IMR-90 (cell line): ENCODE data around the gene LGALS12. TPM values are rescaled to one million over a fixed set of nuclear protein-coding genes. Genes with fewer than 3 reads are reported as not detected.

ENCODE experiments used
- ATAC-seq: fragments of 200-7000 bp; cut with Tn5 transposase; 2 replicates; pipeline ENCODE4 v1.9.1; 2020; ENCODE audit warnings: low read depth, mild to moderate bottlenecking, moderate library complexity
- BruUV-seq: library from RNA; stranded (reverse); fragments of 400-500 nt; replicated peaks from 2 replicates; lab custom pipeline; 2021; lab: Mats Ljungman, UMichigan
- CTCF ChIA-PET: fragments of 300-600 bp; formaldehyde crosslinking; extraction: SDS; loops from one replicate; lab custom pipeline; 2021; ENCODE audit warnings: antibody characterized with exemption; lab: Yijun Ruan, JAX
- POLR2A ChIA-PET: fragments of 300-600 bp; sonication (Branson Sonifier 250); formaldehyde crosslinking; loops from one replicate; lab custom pipeline; 2022; ENCODE audit warnings: antibody characterized with exemption; ENCODE audit not compliant: unreplicated experiment; lab: Charles Lee
- DNase-seq: peaks from one replicate; pipeline ENCODE4 v3.0.0; 2013
- H2AFZ ChIP-seq: replicated peaks from 2 replicates; pipeline ENCODE3; 2013; ENCODE audit warnings: low read length, mild to moderate bottlenecking; ENCODE audit not compliant: poor library complexity
- H2AK5ac ChIP-seq: 2 replicates; pipeline ENCODE4 v1.6.1; 2013; ENCODE audit warnings: low read depth, low read length, inconsistent platforms
- H2AK9ac ChIP-seq: replicated peaks from 2 replicates; pipeline ENCODE3; 2013; ENCODE audit warnings: mild to moderate bottlenecking, low read depth, low read length, moderate library complexity; ENCODE audit not compliant: poor library complexity
- H2BK120ac ChIP-seq: 2 replicates; pipeline ENCODE4 v1.6.1; 2013; ENCODE audit warnings: low read depth, low read length, inconsistent platforms
- H2BK15ac ChIP-seq: 3 replicates; pipeline ENCODE4 v1.6.1; 2013; ENCODE audit warnings: low read depth, low read length, inconsistent platforms
- H2BK20ac ChIP-seq: 2 replicates; pipeline ENCODE4 v1.6.1; 2013; ENCODE audit warnings: low read depth, mild to moderate bottlenecking, inconsistent platforms, low read length, moderate library complexity
- H2BK5ac ChIP-seq: 2 replicates; pipeline ENCODE4 v1.6.1; 2013; ENCODE audit warnings: mild to moderate bottlenecking, low read depth, low read length, inconsistent platforms; ENCODE audit not compliant: poor library complexity, severe bottlenecking
- H3K14ac ChIP-seq: replicated peaks from 2 replicates; pipeline ENCODE4 v1.6.1; 2013; ENCODE audit warnings: low read depth, low read length, inconsistent platforms
- H3K18ac ChIP-seq: 2 replicates; pipeline ENCODE4 v1.6.1; 2013; ENCODE audit warnings: low read depth, low read length, control low read depth
- H3K23ac ChIP-seq: 2 replicates; pipeline ENCODE4 v1.6.1; 2013; ENCODE audit warnings: low read depth, low read length, inconsistent platforms
- H3K27ac ChIP-seq: 2 replicates; pipeline ENCODE4 v1.5.1; 2013; ENCODE audit warnings: mild to moderate bottlenecking, control low read depth, low read length; ENCODE audit not compliant: insufficient read depth
- H3K27me3 ChIP-seq: 2 replicates; pipeline ENCODE4 v1.6.1; 2013; ENCODE audit warnings: low read length; ENCODE audit not compliant: control insufficient read depth, insufficient read depth
- H3K36me3 ChIP-seq: 2 replicates; pipeline ENCODE4 v1.6.1; 2013; ENCODE audit warnings: low read length, mixed read lengths; ENCODE audit not compliant: control insufficient read depth, insufficient read depth
- H3K4ac ChIP-seq: 2 replicates; pipeline ENCODE4 v1.6.1; 2013; ENCODE audit warnings: low read depth, low read length, inconsistent platforms
- H3K4me1 ChIP-seq: 2 replicates; pipeline ENCODE4 v1.6.1; 2013; ENCODE audit warnings: low read length, mixed read lengths; ENCODE audit not compliant: control insufficient read depth, insufficient read depth
- H3K4me2 ChIP-seq: 2 replicates; pipeline ENCODE4 v1.6.1; 2013; ENCODE audit warnings: low read depth, mild to moderate bottlenecking, control low read depth, low read length, moderate library complexity
- H3K4me3 ChIP-seq: 2 replicates; pipeline ENCODE4 v1.5.1; 2013; ENCODE audit warnings: low read depth, mild to moderate bottlenecking, control low read depth, low read length, moderate library complexity; ENCODE audit not compliant: insufficient read depth
- H3K56ac ChIP-seq: 2 replicates; pipeline ENCODE4 v1.6.1; 2013; ENCODE audit warnings: low read length, inconsistent platforms; ENCODE audit not compliant: insufficient read depth; ENCODE audit errors: extremely low read depth
- H3K79me1 ChIP-seq, 2 experiments: 2 replicates each; pipeline ENCODE4 v1.6.1; 2013; ENCODE audit warnings: low read length in 2 of 2, inconsistent platforms in 1 of 2, low read depth in 1 of 2
- H3K9ac ChIP-seq: 2 replicates; pipeline ENCODE4 v1.6.1; 2013; ENCODE audit warnings: low read depth, low read length, control low read depth
- H3K9me1 ChIP-seq: 2 replicates; pipeline ENCODE4 v1.6.1; 2013; ENCODE audit warnings: low read length, inconsistent platforms; ENCODE audit not compliant: insufficient read depth
- H3K9me3 ChIP-seq: 2 replicates; pipeline ENCODE4 v1.6.1; 2013; ENCODE audit warnings: low read length; ENCODE audit not compliant: control insufficient read depth, insufficient read depth
- H4K20me1 ChIP-seq: 2 replicates; pipeline ENCODE4 v1.6.1; 2013; ENCODE audit warnings: low read length, inconsistent platforms; ENCODE audit not compliant: insufficient read depth
- H4K5ac ChIP-seq: 2 replicates; pipeline ENCODE4 v1.6.1; 2013; ENCODE audit warnings: mild to moderate bottlenecking, low read depth, low read length, control low read depth
- H4K8ac ChIP-seq, 2 experiments: 2 replicates each; pipeline ENCODE4 v1.6.1; 2013; ENCODE audit warnings: low read depth in 2 of 2, low read length in 2 of 2, control low read depth in 1 of 2, inconsistent platforms in 1 of 2
- H4K91ac ChIP-seq: 2 replicates; pipeline ENCODE4 v1.6.1; 2013; ENCODE audit warnings: low read depth, low read length, inconsistent platforms; ENCODE audit not compliant: insufficient read depth
- BHLHE40 ChIP-seq: fragments of 150-350 bp; IDR thresholded peaks from 2 replicates; pipeline ENCODE4 v1.6.1; 2016; ENCODE audit warnings: mild to moderate bottlenecking, low read depth, low read length
- CEBPB ChIP-seq: IDR thresholded peaks from 2 replicates; pipeline ENCODE4 v1.6.1; 2012; ENCODE audit warnings: low read depth, low read length, improper control_type of control experiment
- CHD1 ChIP-seq: IDR thresholded peaks from 2 replicates; pipeline ENCODE4 v1.6.1; 2012; ENCODE audit warnings: low read depth, low read length, improper control_type of control experiment
- ELK1 ChIP-seq: fragments of 150-350 bp; IDR thresholded peaks from 2 replicates; pipeline ENCODE4 v1.6.1; 2016; ENCODE audit warnings: low read depth, mild to moderate bottlenecking, low read length, moderate library complexity, borderline replicate concordance
- FOS ChIP-seq: fragments of 150-350 bp; IDR thresholded peaks from 2 replicates; pipeline ENCODE4 v1.6.1; 2016; ENCODE audit warnings: low read depth, low read length
- MAFK ChIP-seq: IDR thresholded peaks from 2 replicates; pipeline ENCODE4 v1.6.1; 2012; ENCODE audit warnings: low read depth, low read length, improper control_type of control experiment
- MAZ ChIP-seq: IDR thresholded peaks from 2 replicates; pipeline ENCODE4 v1.6.1; 2012; ENCODE audit warnings: low read depth, mild to moderate bottlenecking, low read length, improper control_type of control experiment, moderate library complexity, borderline replicate concordance
- MXI1 ChIP-seq: IDR thresholded peaks from 2 replicates; pipeline ENCODE4 v1.6.1; 2012; ENCODE audit warnings: low read depth, mild to moderate bottlenecking, low read length, moderate library complexity, borderline replicate concordance
- NFE2L2 ChIP-seq: fragments of 150-350 bp; IDR thresholded peaks from 2 replicates; pipeline ENCODE4 v1.6.1; 2016; ENCODE audit warnings: low read depth, mild to moderate bottlenecking, low read length
- POLR2A ChIP-seq: IDR thresholded peaks from 2 replicates; pipeline ENCODE4 v1.6.1; 2012; ENCODE audit warnings: mild to moderate bottlenecking, low read depth, low read length
- RAD21 ChIP-seq: IDR thresholded peaks from 2 replicates; pipeline ENCODE4 v1.6.1; 2012; ENCODE audit warnings: low read length, improper control_type of control experiment
- RCOR1 ChIP-seq: IDR thresholded peaks from 2 replicates; pipeline ENCODE4 v1.6.1; 2012; ENCODE audit warnings: mild to moderate bottlenecking, low read length, improper control_type of control experiment; ENCODE audit not compliant: insufficient replicate concordance
- RFX5 ChIP-seq: IDR thresholded peaks from 2 replicates; pipeline ENCODE4 v1.8.0; 2012; ENCODE audit warnings: low read depth, mild to moderate bottlenecking, low read length, moderate library complexity
- SMC3 ChIP-seq: fragments of 150-350 bp; IDR thresholded peaks from 2 replicates; pipeline ENCODE4 v1.6.1; 2016; ENCODE audit warnings: low read depth, mild to moderate bottlenecking, antibody characterized with exemption, low read length, moderate library complexity
- WGBS, 2 experiments: methylation state at CpG; one replicate each; pipeline versions ENCODE4 v1.1.5 to v1.1.7; 2013; ENCODE audit warnings: missing lambda C conversion rate in 2 of 2; ENCODE audit not compliant: insufficient read length in 1 of 2; ENCODE audit errors: extremely low coverage in 2 of 2; 5-methylcytosine and 5-hydroxymethylcytosine counted together
- dilution Hi-C: fragments of 300-500 bp; cut with HindIII; formaldehyde crosslinking; loops from one replicate; pipeline ENCODE4 v1.14.3; 2018; ENCODE audit warnings: low sequenced_read_pairs; ENCODE audit not compliant: unreplicated experiment
- in situ Hi-C: fragments of 300-500 bp; cut with MboI; formaldehyde crosslinking; loops from 3 replicates; pipeline ENCODE4 v1.14.3; 2019; ENCODE audit warnings: low sequenced_read_pairs, inconsistent platforms, mixed read lengths
- intact Hi-C: fragments of 100-400 bp; cut with micrococcal nuclease; formaldehyde crosslinking; loops from 2 replicates; pipeline ENCODE4 v1.10.0; 2022
- polyA plus RNA-seq, 3 experiments: library from polyadenylated mRNA; depleted of rRNA; stranded (reverse); fragments of >200 nt; gene quantifications; 2 replicates each; pipeline ENCODE4 v1.2.3, GENCODE V29; 2012; ENCODE audit warnings: low replicate concordance in 1 of 3
- total RNA-seq: library from RNA; depleted of rRNA; stranded (reverse); fragments of >200 nt; gene quantifications from 2 replicates; pipeline ENCODE4 v1.2.3, GENCODE V29; 2012
- TF ChIP-seq, protein P1 (sequence below): fragments of 150-350 bp; IDR thresholded peaks from 2 replicates; pipeline ENCODE4 v1.6.1; 2017; ENCODE audit warnings: mild to moderate bottlenecking, antibody characterized with exemption, low read length, low read depth
- TF ChIP-seq, protein P2 (sequence below): conservative IDR thresholded peaks from 2 replicates; pipeline ENCODE4 v1.5.1; 2012; ENCODE audit warnings: mild to moderate bottlenecking, low read depth, low read length, improper control_type of control experiment

Gene LGALS12
- total and polyA plus RNA-seq, 2 of the 4 experiments (the other 2 are of a cell fraction): not detected

- Histone ChIP-seq H4K20me1 (no peaks in the 10 kb centered on the region), H3K18ac (no peak overlapping the region), H3K27ac (no peak overlapping the region), H3K27me3 (peaks cover 26% of the 10 kb centered on the region), H3K4me1 (no peaks in the 10 kb centered on the region), H3K36me3 (no peaks in the 10 kb centered on the region), H3K79me1 (no peaks in the 10 kb centered on the region), H3K23ac (no peak overlapping the region), H3K9me1 (no peaks in the 10 kb centered on the region), H2AK9ac (peak overlapping the region; percentile 42), H2BK20ac (no peak overlapping the region), H3K56ac (no peak overlapping the region), H3K4me2 (no peak overlapping the region), H2BK120ac (no peak overlapping the region), H3K9ac (no peak overlapping the region), H4K91ac (no peak overlapping the region), H2AFZ (peak overlapping the region; percentile 51), H3K4ac (no peak overlapping the region), H2BK15ac (no peak overlapping the region), H4K8ac (no peak overlapping the region), H3K4me3 (no peak overlapping the region), H3K14ac (no peak overlapping the region), H2BK5ac (no peak overlapping the region), H3K9me3 (no peaks in the 10 kb centered on the region), H4K5ac (no peak overlapping the region), H2AK5ac (no peak overlapping the region)
- BruUV-seq: no TSS peak
- intact Hi-C loops: no loop called here
- DNase-seq (no peak), ATAC-seq (no peak)
- in situ Hi-C loops: no loop called here
- POLR2A ChIA-PET: no interaction called here
- CTCF ChIA-PET: no interaction called here
- WGBS, 2 experiments: 100% methylated on average over 1 of the region's 7 CpGs; no CpG with 5 or more reads in 1 of the 2 experiments
- dilution Hi-C loops: no loop called here
- TF ChIP-seq CEBPB (no peak), SMC3 (no peak), MXI1 (no peak), FOS (no peak), MAFK (no peak), RCOR1 (no peak), MAZ (no peak), BHLHE40 (no peak), CHD1 (no peak), NFE2L2 (no peak), ELK1 (no peak), RFX5 (no peak), RAD21 (no peak), POLR2A (no peak)
- TF ChIP-seq, protein P1, sequence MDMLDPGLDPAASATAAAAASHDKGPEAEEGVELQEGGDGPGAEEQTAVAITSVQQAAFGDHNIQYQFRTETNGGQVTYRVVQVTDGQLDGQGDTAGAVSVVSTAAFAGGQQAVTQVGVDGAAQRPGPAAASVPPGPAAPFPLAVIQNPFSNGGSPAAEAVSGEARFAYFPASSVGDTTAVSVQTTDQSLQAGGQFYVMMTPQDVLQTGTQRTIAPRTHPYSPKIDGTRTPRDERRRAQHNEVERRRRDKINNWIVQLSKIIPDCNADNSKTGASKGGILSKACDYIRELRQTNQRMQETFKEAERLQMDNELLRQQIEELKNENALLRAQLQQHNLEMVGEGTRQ: no peak
- TF ChIP-seq, protein P2, sequence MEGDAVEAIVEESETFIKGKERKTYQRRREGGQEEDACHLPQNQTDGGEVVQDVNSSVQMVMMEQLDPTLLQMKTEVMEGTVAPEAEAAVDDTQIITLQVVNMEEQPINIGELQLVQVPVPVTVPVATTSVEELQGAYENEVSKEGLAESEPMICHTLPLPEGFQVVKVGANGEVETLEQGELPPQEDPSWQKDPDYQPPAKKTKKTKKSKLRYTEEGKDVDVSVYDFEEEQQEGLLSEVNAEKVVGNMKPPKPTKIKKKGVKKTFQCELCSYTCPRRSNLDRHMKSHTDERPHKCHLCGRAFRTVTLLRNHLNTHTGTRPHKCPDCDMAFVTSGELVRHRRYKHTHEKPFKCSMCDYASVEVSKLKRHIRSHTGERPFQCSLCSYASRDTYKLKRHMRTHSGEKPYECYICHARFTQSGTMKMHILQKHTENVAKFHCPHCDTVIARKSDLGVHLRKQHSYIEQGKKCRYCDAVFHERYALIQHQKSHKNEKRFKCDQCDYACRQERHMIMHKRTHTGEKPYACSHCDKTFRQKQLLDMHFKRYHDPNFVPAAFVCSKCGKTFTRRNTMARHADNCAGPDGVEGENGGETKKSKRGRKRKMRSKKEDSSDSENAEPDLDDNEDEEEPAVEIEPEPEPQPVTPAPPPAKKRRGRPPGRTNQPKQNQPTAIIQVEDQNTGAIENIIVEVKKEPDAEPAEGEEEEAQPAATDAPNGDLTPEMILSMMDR: no peak
Measured at GRCh38 chr11:63552921-63553320, 47.0 kb downstream of the LGALS12 start.
